NOMO-1 (cell line): ENCODE data around the gene PIP5KL1.
"Not testable (repeated sequence)": the region's sequence is repeated elsewhere in the genome, so short reads cannot be mapped to it uniquely, and the experiment has no call there.

Experiments
- DNase-seq, 2 experiments: peaks; one replicate each; lab custom pipeline; 2025; ENCODE audit not compliant: unreplicated experiment in 2 of 2; lab: John Stamatoyannopoulos, UW

PIP5KL1 gene

GRCh38 chr9:127897193-127897692 is 33.3 kb downstream of the PIP5KL1 start:
- peak; percentile 62 to 70 for DNase-seq

- DNase-seq: no peak
Measured at GRCh38 chr9:127896395-127897192, 34.0 kb downstream of the PIP5KL1 start.

GRCh38 chr9:127895811-127896210 is 34.8 kb downstream of the PIP5KL1 start:
- DNase-seq: no peak

- no peak for DNase-seq
Measured at GRCh38 chr9:127893392-127893791, 37.2 kb downstream of the PIP5KL1 start.

GRCh38 chr9:127892831-127893230 is 37.7 kb downstream of the PIP5KL1 start:
- no peak for DNase-seq

- DNase-seq: no peak
Measured at GRCh38 chr9:127890053-127890452, 40.5 kb downstream of the PIP5KL1 start.

GRCh38 chr9:127887792-127888191 is 42.8 kb downstream of the PIP5KL1 start:
- DNase-seq: no peak

- no peak for DNase-seq
Measured at GRCh38 chr9:127886401-127886972, 44.1 kb downstream of the PIP5KL1 start.

GRCh38 chr9:127885508-127886281 is 44.9 kb downstream of the PIP5KL1 start:
- no peak for DNase-seq

- DNase-seq: no peak
Measured at GRCh38 chr9:127884976-127885490, 45.5 kb downstream of the PIP5KL1 start.

GRCh38 chr9:127884427-127884911 is 46.1 kb downstream of the PIP5KL1 start:
- no peak for DNase-seq

GRCh38 chr9:127883959-127884358 is 46.6 kb downstream of the PIP5KL1 start:
- no peak for DNase-seq

- not testable (repeated sequence) for DNase-seq
Measured at GRCh38 chr9:127881715-127882114, 48.9 kb downstream of the PIP5KL1 start.

GRCh38 chr9:127880143-127880542 is 50.4 kb downstream of the PIP5KL1 start:
- no peak for DNase-seq

GRCh38 chr9:127878652-127879390 is 51.8 kb downstream of the PIP5KL1 start:
- no peak for DNase-seq

- DNase-seq: no peak
Measured at GRCh38 chr9:127878001-127878651, 52.5 kb downstream of the PIP5KL1 start.

GRCh38 chr9:127877566-127877998 is 53.0 kb downstream of the PIP5KL1 start, which contains the start of gene AK1:
Gene AK1, minus strand, starts transcription at chr9:127877675. Its CDS starts 3,058 bp downstream, at chr9:127874617.
- no peak for DNase-seq

GRCh38 chr9:127876764-127877562 is 53.6 kb downstream of the PIP5KL1 start:
- no peak for DNase-seq
